H9 (cell line): ENCODE data around the gene MAML3. TPM values are rescaled to one million over a fixed set of nuclear protein-coding genes. Genes with fewer than 3 reads are reported as not detected.

ENCODE experiments used
- DNase-seq: peaks from one replicate; pipeline ENCODE4 v3.0.0-alpha.2; 2017
- H2AFZ ChIP-seq: one replicate; pipeline ENCODE4 v1.6.1; 2013; ENCODE audit warnings: mild to moderate bottlenecking, low read length, control low read depth, moderate library complexity
- H2AK5ac ChIP-seq: 2 replicates; pipeline ENCODE4 v1.6.1; 2013; ENCODE audit warnings: low read length, control low read depth, mixed read lengths; ENCODE audit not compliant: insufficient read length
- H2BK120ac ChIP-seq: one replicate; pipeline ENCODE4 v1.6.1; 2013; ENCODE audit warnings: low read depth, mild to moderate bottlenecking, low read length, control low read depth, inconsistent platforms; ENCODE audit not compliant: poor library complexity, severe bottlenecking
- H2BK12ac ChIP-seq: 2 replicates; pipeline ENCODE4 v1.6.1; 2013; ENCODE audit warnings: low read length, control low read depth, mixed read lengths, low read depth; ENCODE audit not compliant: insufficient read length
- H2BK15ac ChIP-seq: 2 replicates; pipeline ENCODE4 v1.6.1; 2013; ENCODE audit warnings: low read depth, low read length, control low read depth
- H2BK20ac ChIP-seq: one replicate; pipeline ENCODE4 v1.6.1; 2013; ENCODE audit warnings: low read depth, mild to moderate bottlenecking, low read length, control low read depth, inconsistent platforms; ENCODE audit not compliant: poor library complexity, severe bottlenecking
- H2BK5ac ChIP-seq: 2 replicates; pipeline ENCODE4 v1.6.1; 2013; ENCODE audit warnings: low read length, control low read depth, mixed read lengths; ENCODE audit not compliant: insufficient read length
- H3K14ac ChIP-seq: 2 replicates; pipeline ENCODE4 v1.6.1; 2013; ENCODE audit warnings: low read length, control low read depth; ENCODE audit not compliant: insufficient read depth
- H3K18ac ChIP-seq: 2 replicates; pipeline ENCODE4 v1.6.1; 2013; ENCODE audit warnings: low read depth, mild to moderate bottlenecking, mixed read lengths, low read length, control low read depth; ENCODE audit not compliant: insufficient read length
- H3K23ac ChIP-seq: 2 replicates; pipeline ENCODE4 v1.6.1; 2013; ENCODE audit warnings: low read length, control low read depth, mixed read lengths, low read depth; ENCODE audit not compliant: insufficient read length
- H3K23me2 ChIP-seq: 2 replicates; pipeline ENCODE4 v1.6.1; 2013; ENCODE audit warnings: low read depth, mild to moderate bottlenecking, mixed read lengths, low read length, control low read depth; ENCODE audit not compliant: insufficient read length, poor library complexity, severe bottlenecking
- H3K27ac ChIP-seq: 2 replicates; pipeline ENCODE4 v1.5.1; 2013; ENCODE audit warnings: low read length, control low read depth, mixed read lengths, low read depth; ENCODE audit not compliant: insufficient read length
- H3K27me3 ChIP-seq: 2 replicates; pipeline ENCODE4 v1.6.1; 2013; ENCODE audit warnings: low read length, control low read depth, inconsistent platforms; ENCODE audit not compliant: insufficient read depth
- H3K4ac ChIP-seq: 2 replicates; pipeline ENCODE4 v1.6.1; 2013; ENCODE audit warnings: low read depth, mild to moderate bottlenecking, control low read depth, inconsistent platforms, low read length, moderate library complexity
- H3K4me1 ChIP-seq: 2 replicates; pipeline ENCODE4 v1.6.1; 2013; ENCODE audit warnings: low read length, control low read depth, inconsistent platforms; ENCODE audit not compliant: insufficient read depth
- H3K4me2 ChIP-seq: 2 replicates; pipeline ENCODE4 v1.6.1; 2013; ENCODE audit warnings: low read length, control low read depth, mixed read lengths; ENCODE audit not compliant: insufficient read length, insufficient read depth
- H3K56ac ChIP-seq: 2 replicates; pipeline ENCODE4 v1.6.1; 2013; ENCODE audit warnings: low read depth, mild to moderate bottlenecking, mixed read lengths, low read length, control low read depth; ENCODE audit not compliant: insufficient read length
- H3K79me1 ChIP-seq: 2 replicates; pipeline ENCODE4 v1.6.1; 2013; ENCODE audit warnings: low read depth, mild to moderate bottlenecking, moderate library complexity, low read length, control low read depth, inconsistent platforms; ENCODE audit not compliant: insufficient read depth, poor library complexity, severe bottlenecking
- H3K79me2 ChIP-seq: 2 replicates; pipeline ENCODE4 v1.6.1; 2013; ENCODE audit warnings: low read length, control low read depth, inconsistent platforms; ENCODE audit not compliant: insufficient read depth
- H3K9ac ChIP-seq: 2 replicates; pipeline ENCODE4 v1.6.1; 2013; ENCODE audit warnings: low read length, control low read depth, mixed read lengths; ENCODE audit not compliant: insufficient read length; ENCODE audit errors: extremely low read depth
- H3K9me3 ChIP-seq: one replicate; pipeline ENCODE4 v1.6.1; 2013; ENCODE audit warnings: low read depth, low read length, inconsistent platforms; ENCODE audit not compliant: control insufficient read depth
- H3T11ph ChIP-seq: one replicate; pipeline ENCODE4 v1.6.1; 2013; ENCODE audit warnings: mild to moderate bottlenecking, low read length, control low read depth, inconsistent platforms
- H4K20me1 ChIP-seq: one replicate; pipeline ENCODE4 v1.6.1; 2013; ENCODE audit not compliant: control insufficient read depth, insufficient read length, insufficient read depth
- H4K5ac ChIP-seq: 2 replicates; pipeline ENCODE4 v1.6.1; 2013; ENCODE audit warnings: low read depth, mild to moderate bottlenecking, mixed read lengths, low read length, control low read depth; ENCODE audit not compliant: insufficient read length
- H4K8ac ChIP-seq: replicated peaks from 2 replicates; pipeline ENCODE4 v1.6.1; 2013; ENCODE audit warnings: low read length, control low read depth, mixed read lengths, low read depth; ENCODE audit not compliant: insufficient read length
- H4K91ac ChIP-seq: 2 replicates; pipeline ENCODE4 v1.6.1; 2013; ENCODE audit warnings: low read depth, mild to moderate bottlenecking, moderate library complexity, mixed read lengths, low read length, control low read depth; ENCODE audit not compliant: insufficient read length
- H3K27ac Mint-ChIP-seq, 3 experiments: 2 replicates in 2 of 3; 3 replicates in 1 of 3; pipeline ENCODE4 v1.8.0; 2020 to 2021; ENCODE audit warnings: mixed read lengths in 3 of 3, mild to moderate bottlenecking in 1 of 3, moderate library complexity in 1 of 3
- H3K27me3 Mint-ChIP-seq: 2 replicates; pipeline ENCODE4 v1.8.0; 2021; ENCODE audit warnings: low read depth, mild to moderate bottlenecking, moderate library complexity, mixed read lengths
- H3K36me3 Mint-ChIP-seq, 3 experiments: 2 replicates in 2 of 3; 3 replicates in 1 of 3; pipeline ENCODE4 v1.8.0; 2020 to 2021; ENCODE audit warnings: low read depth in 3 of 3, mixed read lengths in 3 of 3; ENCODE audit not compliant: insufficient read depth in 1 of 3
- H3K4me1 Mint-ChIP-seq, 2 experiments: 2 replicates each; pipeline ENCODE4 v1.8.0; 2020; ENCODE audit warnings: mixed read lengths in 2 of 2
- H3K4me3 Mint-ChIP-seq, 2 experiments: 2 replicates in 1 of 2; 3 replicates in 1 of 2; pipeline ENCODE4 v1.8.0; 2020 to 2021; ENCODE audit warnings: mild to moderate bottlenecking in 2 of 2, mixed read lengths in 2 of 2, moderate library complexity in 1 of 2
- H3K9me3 Mint-ChIP-seq, 2 experiments: 2 replicates in 1 of 2; 3 replicates in 1 of 2; pipeline ENCODE4 v1.8.0; 2020; ENCODE audit warnings: mild to moderate bottlenecking in 2 of 2, mixed read lengths in 2 of 2, moderate library complexity in 1 of 2
- WGBS: extraction: QIAGEN DNeasy Blood & Tissue Kit; methylation state at CpG from one replicate; pipeline ENCODE4 v1.1.7; 2013; ENCODE audit warnings: missing lambda C conversion rate, low lambda C conversion rate, mixed read lengths; ENCODE audit not compliant: insufficient read length; ENCODE audit errors: extremely low coverage; 5-methylcytosine and 5-hydroxymethylcytosine counted together
- total RNA-seq: library from RNA; stranded (reverse); gene quantifications from 2 replicates; pipeline ENCODE4 v1.2.1, GENCODE V29; 2021
- TF ChIP-seq, protein P1 (sequence below): fragments of 200-600 bp; sonication (generic); conservative IDR thresholded peaks from 3 replicates; pipeline ENCODE4 v1.8.0; 2021; ENCODE audit warnings: antibody characterized with exemption, mild to moderate bottlenecking

The MAML3 gene
- total RNA-seq, 1 experiment from 2014 or later, result 3.9 TPM

DNA sequence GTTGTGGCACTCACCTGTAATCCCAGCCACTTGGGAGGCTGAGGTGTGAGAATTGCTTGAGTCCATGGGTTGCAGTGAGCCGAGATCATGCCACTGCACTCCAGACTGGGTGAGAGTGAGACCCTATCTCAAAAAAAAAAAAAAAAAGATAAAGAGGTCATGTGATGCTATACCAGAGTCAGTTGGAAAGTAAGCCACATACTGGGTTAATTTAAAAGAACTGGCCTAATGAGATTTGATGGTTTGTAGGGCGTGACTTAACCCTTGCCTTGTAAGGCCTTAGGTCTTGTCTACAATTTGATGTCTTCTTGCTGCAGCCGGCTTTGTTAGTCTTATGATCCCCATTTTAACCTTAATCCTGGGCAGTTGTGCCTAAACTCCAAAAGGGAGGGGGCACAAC lies 483.2 kb downstream of the MAML3 start:
- TF ChIP-seq, protein P1, sequence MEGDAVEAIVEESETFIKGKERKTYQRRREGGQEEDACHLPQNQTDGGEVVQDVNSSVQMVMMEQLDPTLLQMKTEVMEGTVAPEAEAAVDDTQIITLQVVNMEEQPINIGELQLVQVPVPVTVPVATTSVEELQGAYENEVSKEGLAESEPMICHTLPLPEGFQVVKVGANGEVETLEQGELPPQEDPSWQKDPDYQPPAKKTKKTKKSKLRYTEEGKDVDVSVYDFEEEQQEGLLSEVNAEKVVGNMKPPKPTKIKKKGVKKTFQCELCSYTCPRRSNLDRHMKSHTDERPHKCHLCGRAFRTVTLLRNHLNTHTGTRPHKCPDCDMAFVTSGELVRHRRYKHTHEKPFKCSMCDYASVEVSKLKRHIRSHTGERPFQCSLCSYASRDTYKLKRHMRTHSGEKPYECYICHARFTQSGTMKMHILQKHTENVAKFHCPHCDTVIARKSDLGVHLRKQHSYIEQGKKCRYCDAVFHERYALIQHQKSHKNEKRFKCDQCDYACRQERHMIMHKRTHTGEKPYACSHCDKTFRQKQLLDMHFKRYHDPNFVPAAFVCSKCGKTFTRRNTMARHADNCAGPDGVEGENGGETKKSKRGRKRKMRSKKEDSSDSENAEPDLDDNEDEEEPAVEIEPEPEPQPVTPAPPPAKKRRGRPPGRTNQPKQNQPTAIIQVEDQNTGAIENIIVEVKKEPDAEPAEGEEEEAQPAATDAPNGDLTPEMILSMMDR, result no peak
- Mint-ChIP-seq H3K9me3 (peaks cover 5% of the 10 kb centered on the region in 2 experiments; a peak in 3 of 5 replicates), H3K4me1 (peaks cover 44 to 54% of the 10 kb centered on the region in 2 experiments), H3K27ac (peak overlapping the region in 2 of 3 experiments; percentile 5 to 17; a peak in 1 of 7 replicates), H3K36me3 (peaks cover 0 to 6% (median 4%) of the 10 kb centered on the region in 3 experiments; a peak in 4 of 7 replicates), H3K27me3 (peaks cover 3% of the 10 kb centered on the region), H3K4me3 (no peak overlapping the region)
- no peaks in the 10 kb centered on the region for H4K20me1 ChIP-seq
- H3K4ac ChIP-seq, result no peak overlapping the region
- H3K14ac ChIP-seq, result no peak overlapping the region
- H2BK15ac ChIP-seq, result no peak overlapping the region
- H3T11ph ChIP-seq, result no peak overlapping the region
- H3K27ac ChIP-seq, result no peak overlapping the region
- no peak overlapping the region for H3K4me2 ChIP-seq
- H3K4me1 ChIP-seq, result peaks cover 3% of the 10 kb centered on the region; the same call in 1 of the 2 replicates
- no peak overlapping the region for H3K9ac ChIP-seq
- H4K91ac ChIP-seq, result no peak overlapping the region
- H3K79me2 ChIP-seq, result no peaks in the 10 kb centered on the region
- no peak overlapping the region for H2BK5ac ChIP-seq
- H3K9me3 ChIP-seq, result no peaks in the 10 kb centered on the region
- no peak overlapping the region for H2BK12ac ChIP-seq
- no peaks in the 10 kb centered on the region for H3K79me1 ChIP-seq
- no peak overlapping the region for H3K18ac ChIP-seq
- no peak overlapping the region for H4K8ac ChIP-seq
- H3K23me2 ChIP-seq, result peaks cover 5% of the 10 kb centered on the region
- no peak overlapping the region for H3K56ac ChIP-seq
- H2AK5ac ChIP-seq, result no peak overlapping the region
- H2AFZ ChIP-seq, result no peak overlapping the region
- no peak for DNase-seq
- H3K23ac ChIP-seq, result no peak overlapping the region
- no peak overlapping the region for H2BK20ac ChIP-seq
- no peak overlapping the region for H4K5ac ChIP-seq
- WGBS, result no CpG with 5 or more reads among the region's 3 CpGs
- H2BK120ac ChIP-seq, result no peak overlapping the region
- H3K27me3 ChIP-seq, result no peaks in the 10 kb centered on the region
